ENCODE data around the gene TMEM236. TPM values are rescaled to one million over a fixed set of nuclear protein-coding genes. Genes with fewer than 3 reads are reported as not detected.

Gene TMEM236, protein sequence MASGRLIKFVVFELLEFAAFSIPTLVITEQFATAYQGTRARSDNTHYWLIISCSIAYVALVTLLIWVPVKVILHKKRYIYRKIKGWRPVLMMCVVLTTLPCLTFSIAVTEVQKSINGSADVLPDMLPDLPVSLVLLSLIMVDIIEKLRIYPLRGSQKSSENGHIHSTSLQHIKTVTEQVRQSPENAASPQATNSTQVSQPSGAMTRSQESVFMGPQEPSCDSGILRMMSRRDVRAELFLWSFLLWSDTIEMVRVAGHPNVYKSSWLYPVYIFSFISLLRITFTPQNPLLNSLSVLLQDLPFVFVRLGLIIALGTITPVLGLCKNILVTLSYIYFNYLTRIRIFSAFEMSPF
- total RNA-seq: 10 to 100 TPM in 3 of 4 donors, 1 to 10 TPM in 1; 3.3 to 99.1 (median 77.1) TPM

DNA sequence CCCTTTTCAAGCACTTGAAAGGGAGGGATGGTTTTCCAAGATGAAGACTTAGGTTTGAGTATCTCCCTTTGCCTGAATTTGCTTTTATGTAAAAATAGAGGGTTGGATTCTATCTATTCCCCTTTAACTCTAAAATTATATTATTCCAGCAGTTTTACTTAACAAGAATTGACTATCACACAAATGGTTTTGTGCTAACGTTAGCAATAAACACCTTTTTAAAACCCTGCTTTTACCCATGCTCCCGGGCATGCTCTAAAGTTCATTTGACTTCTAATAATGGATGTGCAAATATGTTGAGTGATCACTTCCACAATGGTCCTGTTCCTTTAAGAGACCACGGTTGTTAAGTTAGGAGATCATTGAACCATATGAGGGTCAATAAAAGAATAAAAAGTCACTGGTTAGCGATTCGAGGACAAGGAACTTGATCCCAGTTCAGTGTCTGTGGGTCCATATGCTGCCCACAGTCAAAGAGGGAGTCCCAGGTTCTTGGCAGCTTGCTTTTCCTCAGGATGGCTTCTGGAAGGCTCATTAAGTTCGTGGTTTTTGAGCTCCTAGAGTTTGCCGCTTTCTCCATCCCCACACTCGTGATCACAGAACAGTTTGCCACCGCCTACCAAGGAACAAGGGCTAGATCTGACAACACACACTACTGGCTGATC, at the start of gene TMEM236:
TMEM236 (plus strand) TSS at position 421 of the 665 bp plus-strand sequence; CDS start at position 516, 95 bp downstream.
- no peaks in the 10 kb centered on the region for H3K27me3 ChIP-seq
- H3K9me3 ChIP-seq: no peaks in the 10 kb centered on the region
- H3K4me1 ChIP-seq: peaks cover 0 to 8% (median 0%) of the 10 kb centered on the region in 4 donors
- H3K27ac ChIP-seq: peak within 1 kb of the TSS in 3 of 4 donors; percentile 33 to 74 (median 73)
- peak in 2 of 3 donors; percentile 71 to 72 for DNase-seq
- TF ChIP-seq POLR2A (IDR thresholded peaks at IDR 0.05) (peak; percentile 89), CTCF (IDR thresholded peaks at IDR 0.05) (no peak)
- H3K36me3 ChIP-seq: no peaks in the 10 kb centered on the region
- peak within 1 kb of the TSS in 3 of 4 donors; percentile 26 to 65 (median 61) for H3K4me3 ChIP-seq

DNA sequence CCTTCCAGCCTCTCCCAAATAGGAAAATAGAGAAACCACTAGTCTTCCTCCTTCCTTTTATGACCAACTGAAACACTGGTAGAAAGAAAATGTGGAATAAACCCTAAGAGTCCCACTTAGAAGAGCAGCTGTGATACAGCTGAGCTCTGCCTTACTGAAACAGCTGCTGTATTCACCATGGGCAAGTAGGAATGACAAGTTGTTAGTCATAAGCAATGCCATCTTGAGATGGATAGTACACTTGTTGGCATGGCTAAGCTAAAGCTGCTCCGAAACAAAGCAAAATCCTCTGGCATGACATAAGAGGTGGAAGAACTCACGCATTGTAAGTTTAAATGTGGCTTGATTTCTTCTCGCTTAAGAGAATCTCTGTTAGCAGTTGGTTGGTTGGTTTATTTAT, 48.3 kb upstream of the TMEM236 start:
- peaks cover 0 to 41% (median 0%) of the 10 kb centered on the region in 3 donors for H3K36me3 ChIP-seq

DNA sequence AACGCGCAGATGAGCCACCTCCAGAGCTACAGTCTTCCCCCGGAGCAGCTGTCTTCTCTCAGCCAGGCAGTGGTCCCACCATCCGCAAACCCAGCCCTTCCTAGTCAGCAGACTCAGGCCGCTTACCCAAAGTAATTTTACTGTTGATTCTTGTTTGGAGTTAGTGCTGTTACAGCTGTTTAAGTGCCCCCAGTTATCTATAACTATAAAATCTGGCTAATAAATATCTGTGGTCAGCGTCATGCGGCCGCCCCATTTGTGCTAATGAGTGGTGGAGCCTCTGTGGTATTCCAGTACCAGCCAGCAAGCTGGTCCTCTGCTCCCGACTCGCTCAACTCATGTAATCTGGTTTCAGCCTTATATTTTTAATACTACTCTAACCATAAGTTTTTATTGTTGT, 43.2 kb upstream of the TMEM236 start:
- Histone ChIP-seq H3K9me3 (no peaks in the 10 kb centered on the region), H3K27me3 (no peaks in the 10 kb centered on the region), H3K36me3 (peaks cover 0 to 51% (median 0%) of the 10 kb centered on the region in 3 donors), H3K4me1 (no peaks in the 10 kb centered on the region), H3K4me3 (no peak overlapping the region), H3K27ac (no peak overlapping the region)
- TF ChIP-seq POLR2A (IDR thresholded peaks at IDR 0.05) (no peak), CTCF (IDR thresholded peaks at IDR 0.05) (no peak)
- DNase-seq: no peak

More for the DNA sequence above, 48.3 kb upstream of the TMEM236 start:
- H3K4me3 ChIP-seq: no peak overlapping the region
- no peaks in the 10 kb centered on the region for H3K9me3 ChIP-seq
- no peak for DNase-seq
- H3K27ac ChIP-seq: no peak overlapping the region
- H3K27me3 ChIP-seq: no peaks in the 10 kb centered on the region
- no peak for TF ChIP-seq POLR2A (IDR thresholded peaks at IDR 0.05)
- TF ChIP-seq CTCF (IDR thresholded peaks at IDR 0.05): no peak
- no peaks in the 10 kb centered on the region for H3K4me1 ChIP-seq

DNA sequence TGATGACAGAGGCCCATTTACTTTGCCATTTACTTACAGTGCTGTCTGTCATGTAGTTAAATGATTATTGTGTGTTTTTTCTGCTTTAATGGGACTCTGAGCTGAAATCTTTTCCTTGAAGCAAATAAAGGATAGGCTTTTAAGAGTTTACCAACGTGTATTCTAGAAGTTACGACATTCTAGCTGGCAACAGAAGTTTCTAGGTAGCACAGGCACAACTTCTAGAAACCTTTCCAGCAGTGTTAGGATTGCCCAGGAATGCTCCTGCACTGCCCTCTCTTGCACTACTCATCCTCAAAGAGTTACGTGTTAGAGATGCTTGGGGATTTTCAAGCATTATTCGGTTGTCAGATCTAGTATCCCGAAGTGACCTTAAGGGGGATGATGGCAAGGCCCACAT, 42.5 kb upstream of the TMEM236 start:
- Histone ChIP-seq H3K9me3 (no peaks in the 10 kb centered on the region), H3K27ac (no peak overlapping the region), H3K36me3 (peaks cover 0 to 51% (median 0%) of the 10 kb centered on the region in 3 donors), H3K27me3 (no peaks in the 10 kb centered on the region), H3K4me1 (no peaks in the 10 kb centered on the region), H3K4me3 (no peak overlapping the region)
- DNase-seq: no peak
- no peak for TF ChIP-seq CTCF (IDR thresholded peaks at IDR 0.05)
- TF ChIP-seq POLR2A (IDR thresholded peaks at IDR 0.05): no peak

DNA sequence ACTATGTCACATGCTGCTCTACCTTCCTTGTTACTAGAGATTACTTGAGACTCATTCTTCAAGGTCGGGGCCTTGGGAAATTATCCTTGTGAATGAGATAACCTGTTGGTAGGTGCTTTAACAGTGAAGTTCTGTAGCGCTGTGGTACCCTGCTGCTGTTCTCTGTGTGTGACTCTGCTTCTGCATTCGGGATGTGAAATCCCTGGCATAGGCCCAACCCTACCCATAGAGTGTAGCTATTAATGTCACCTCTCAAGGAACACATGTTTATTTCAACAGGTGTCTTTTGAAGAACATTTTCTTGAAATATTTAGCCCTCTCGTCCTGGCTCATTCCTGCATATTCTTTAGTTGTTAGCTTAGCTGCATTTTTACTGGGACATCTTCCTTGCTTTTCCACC, 41.8 kb upstream of the TMEM236 start:
- no peak overlapping the region for H3K27ac ChIP-seq
- peaks cover 0 to 52% (median 0%) of the 10 kb centered on the region in 3 donors for H3K36me3 ChIP-seq
- no peak for DNase-seq
- no peaks in the 10 kb centered on the region for H3K4me1 ChIP-seq
- H3K27me3 ChIP-seq: no peaks in the 10 kb centered on the region
- no peak for TF ChIP-seq CTCF (IDR thresholded peaks at IDR 0.05)
- no peak for TF ChIP-seq POLR2A (IDR thresholded peaks at IDR 0.05)
- H3K9me3 ChIP-seq: no peaks in the 10 kb centered on the region
- H3K4me3 ChIP-seq: no peak overlapping the region

All from Peyer's patch (tissue), 4 donors.